OCI-LY7 (cell line): Measurements from ENCODE around the gene MED22. TPM values are rescaled to one million over a fixed set of nuclear protein-coding genes. Genes with fewer than 3 reads are reported as not detected.

Experiments
- BruUV-seq: library from RNA; stranded (reverse); fragments of 400-500 nt; replicated peaks from 2 replicates; lab custom pipeline; 2021; lab: Mats Ljungman, UMichigan
- CTCF ChIA-PET: fragments of 300-600 bp; sonication (Branson Sonifier 250); formaldehyde crosslinking; loops from one replicate; lab custom pipeline; 2022; ENCODE audit warnings: antibody characterized with exemption; ENCODE audit not compliant: unreplicated experiment; lab: Charles Lee
- POLR2A ChIA-PET: fragments of 300-600 bp; sonication (Branson Sonifier 250); formaldehyde crosslinking; loops from one replicate; lab custom pipeline; 2022; ENCODE audit warnings: antibody characterized with exemption; lab: Charles Lee
- DNase-seq: peaks from one replicate; pipeline ENCODE4 v3.0.0-alpha.2; 2015; ENCODE audit warnings: low spot score
- H2AFZ ChIP-seq: fragments of 200-600 bp; sonication (generic), shearing (Covaris generic); 2 replicates; pipeline ENCODE4 v1.6.1; 2014; ENCODE audit warnings: mild to moderate bottlenecking, antibody characterized with exemption, low read length, moderate library complexity
- H3K27ac ChIP-seq: fragments of 200-600 bp; sonication (generic); 2 replicates; pipeline ENCODE4 v1.5.1; 2014; ENCODE audit warnings: mixed run types, low read depth, mild to moderate bottlenecking, moderate library complexity, low read length, inconsistent platforms; ENCODE audit not compliant: poor library complexity, severe bottlenecking
- H3K36me3 ChIP-seq: fragments of 200-600 bp; sonication (generic); 2 replicates; pipeline ENCODE4 v1.6.1; 2014; ENCODE audit warnings: mild to moderate bottlenecking, antibody characterized with exemption, low read length, moderate library complexity, mixed read lengths; ENCODE audit not compliant: insufficient read depth
- H3K4me1 ChIP-seq: fragments of 200-600 bp; sonication (generic); 2 replicates; pipeline ENCODE4 v1.5.1; 2014; ENCODE audit warnings: mild to moderate bottlenecking, low read length; ENCODE audit not compliant: insufficient read depth, poor library complexity, severe bottlenecking
- H3K4me2 ChIP-seq: fragments of 200-600 bp; sonication (generic); 2 replicates; pipeline ENCODE4 v1.6.1; 2014; ENCODE audit warnings: mild to moderate bottlenecking, low read length
- H3K4me3 ChIP-seq: fragments of 200-600 bp; sonication (generic); 2 replicates; pipeline ENCODE4 v1.5.1; 2014; ENCODE audit warnings: mild to moderate bottlenecking, low read depth, low read length; ENCODE audit not compliant: poor library complexity, severe bottlenecking
- H3K79me2 ChIP-seq: fragments of 200-600 bp; sonication (generic); 2 replicates; pipeline ENCODE4 v1.6.1; 2016; ENCODE audit warnings: low read depth, mild to moderate bottlenecking, low read length, moderate library complexity, mixed read lengths; ENCODE audit not compliant: insufficient read depth
- H3K9me2 ChIP-seq: fragments of 200-600 bp; sonication (generic); 2 replicates; pipeline ENCODE4 v1.6.1; 2016; ENCODE audit warnings: mild to moderate bottlenecking, low read length, mixed read lengths; ENCODE audit not compliant: insufficient read depth
- H3K9me3 ChIP-seq: fragments of 200-600 bp; sonication (generic); 2 replicates; pipeline ENCODE4 v1.6.1; 2014; ENCODE audit warnings: mild to moderate bottlenecking, mixed run types, low read length, mixed read lengths
- H4K20me1 ChIP-seq: fragments of 200-600 bp; sonication (generic); 2 replicates; pipeline ENCODE4 v1.6.1; 2014; ENCODE audit warnings: mild to moderate bottlenecking, antibody characterized with exemption, low read length, moderate library complexity, mixed read lengths; ENCODE audit not compliant: insufficient read depth
- EZH2phosphoT487 ChIP-seq: fragments of 200-600 bp; sonication (generic); IDR thresholded peaks from 2 replicates; pipeline ENCODE4 v1.6.1; 2018; ENCODE audit warnings: low read depth, borderline replicate concordance, mild to moderate bottlenecking, mixed run types, antibody characterized with exemption, low read length, moderate library complexity, mixed read lengths
- intact Hi-C: fragments of 100-400 bp; cut with micrococcal nuclease; formaldehyde crosslinking; loops from one replicate; pipeline ENCODE4 v1.10.0; 2022; ENCODE audit not compliant: unreplicated experiment
- total RNA-seq, 2 experiments: library from RNA; depleted of rRNA in 1 of 2; stranded (reverse); fragments of >200 nt in 1 of 2; shearing (Covaris generic) in 1 of 2; gene quantifications; 2 replicates each; pipeline ENCODE4 v1.2.3, GENCODE V29; 2014 to 2022
- TF ChIP-seq, protein P1 (sequence below): fragments of 200-600 bp; sonication (generic); conservative IDR thresholded peaks from 2 replicates; pipeline ENCODE4 v1.5.1; 2014; ENCODE audit warnings: mild to moderate bottlenecking, antibody characterized with exemption, low read length, moderate library complexity, mixed read lengths

The MED22 gene
- total RNA-seq, 2 experiments from 2014 or later: 52.0 to 62.1 TPM

DNA sequence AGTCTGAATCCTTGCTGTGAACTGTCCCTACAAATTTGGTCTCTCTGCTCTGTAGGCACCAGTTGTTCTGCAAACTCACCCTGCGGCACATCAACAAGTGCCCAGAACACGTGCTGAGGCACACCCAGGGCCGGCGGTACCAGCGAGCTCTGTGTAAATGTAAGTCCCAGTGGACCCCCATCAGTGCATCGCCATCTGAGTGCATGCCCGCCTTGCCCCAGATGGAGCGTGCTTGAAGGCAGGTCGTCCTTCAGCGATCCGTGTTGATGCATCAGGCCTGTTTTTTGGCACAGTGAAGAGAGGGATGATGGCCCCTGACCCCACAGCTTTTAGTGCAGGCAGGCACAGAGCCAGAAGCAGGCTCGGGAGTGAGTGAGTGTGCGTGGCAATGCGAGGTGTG is 9.7 kb upstream of the MED22 start:
- H3K4me3 ChIP-seq: peak overlapping the region; percentile 78

DNA sequence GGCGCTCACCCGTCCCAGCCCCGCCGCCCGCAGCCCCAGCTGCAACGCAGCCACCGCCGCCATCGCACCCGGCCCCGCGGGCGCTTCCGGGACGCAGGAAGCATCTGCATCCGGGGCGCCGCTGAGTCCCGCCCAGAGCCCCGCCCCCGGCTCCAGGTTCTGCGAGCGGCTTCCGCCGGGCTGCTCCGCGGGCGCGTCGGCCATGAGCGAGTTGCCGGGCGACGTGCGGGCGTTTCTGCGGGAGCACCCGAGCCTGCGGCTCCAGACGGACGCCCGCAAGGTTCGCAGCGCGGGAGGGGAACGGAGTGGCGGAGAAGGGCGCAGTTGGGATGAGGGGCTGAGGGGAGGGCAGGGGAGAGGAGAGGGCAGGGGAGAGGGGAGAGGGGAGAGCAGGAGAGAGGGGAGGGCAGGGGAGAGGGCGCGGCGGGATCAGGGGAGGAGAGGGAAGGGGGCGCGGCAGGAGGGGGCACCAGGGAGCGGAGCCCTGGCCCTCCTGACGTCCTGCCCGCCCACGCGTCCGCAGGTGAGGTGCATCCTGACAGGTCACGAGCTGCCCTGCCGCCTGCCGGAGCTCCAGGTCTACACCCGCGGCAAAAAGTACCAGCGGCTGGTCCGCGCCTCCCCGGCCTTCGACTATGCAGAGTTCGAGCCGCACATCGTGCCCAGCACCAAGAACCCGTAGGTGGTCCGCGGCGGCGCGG is 8.6 kb upstream of the MED22 start, which contains the start of the genes SURF1 and SURF2:
Gene SURF1, minus strand, starts transcription at position 97 of the 701 bp plus-strand sequence. Its CDS starts 34 bp downstream, at position 63.
Gene SURF2, plus strand, starts transcription at position 160 of the 701 bp plus-strand sequence. Its CDS starts 43 bp downstream, at position 203.
- Histone ChIP-seq H3K27ac (peak within 1 kb of the TSS; percentile 52), H3K79me2 (peaks cover 8% of the 10 kb centered on the region; the same call in 1 of the 2 replicates), H4K20me1 (no peaks in the 10 kb centered on the region), H3K9me3 (no peaks in the 10 kb centered on the region), H3K4me1 (peaks cover 35% of the 10 kb centered on the region), H2AFZ (peak within 1 kb of the TSS; percentile 56; the same call in 1 of the 2 replicates), H3K4me3 (peak within 1 kb of the TSS; percentile 78), H3K36me3 (peaks cover 59% of the 10 kb centered on the region), H3K9me2 (no peaks in the 10 kb centered on the region), H3K4me2 (peak within 1 kb of the TSS; percentile 91)
- no TSS peak for BruUV-seq
- intact Hi-C loops: loop anchor here (1.0 to 5.0 kb wide), 2 partner anchors 20 to 106 kb away; partner anchors contain the start of genes STKLD1 and SURF4
- TF ChIP-seq EZH2phosphoT487: no peak
- TF ChIP-seq, protein P1, sequence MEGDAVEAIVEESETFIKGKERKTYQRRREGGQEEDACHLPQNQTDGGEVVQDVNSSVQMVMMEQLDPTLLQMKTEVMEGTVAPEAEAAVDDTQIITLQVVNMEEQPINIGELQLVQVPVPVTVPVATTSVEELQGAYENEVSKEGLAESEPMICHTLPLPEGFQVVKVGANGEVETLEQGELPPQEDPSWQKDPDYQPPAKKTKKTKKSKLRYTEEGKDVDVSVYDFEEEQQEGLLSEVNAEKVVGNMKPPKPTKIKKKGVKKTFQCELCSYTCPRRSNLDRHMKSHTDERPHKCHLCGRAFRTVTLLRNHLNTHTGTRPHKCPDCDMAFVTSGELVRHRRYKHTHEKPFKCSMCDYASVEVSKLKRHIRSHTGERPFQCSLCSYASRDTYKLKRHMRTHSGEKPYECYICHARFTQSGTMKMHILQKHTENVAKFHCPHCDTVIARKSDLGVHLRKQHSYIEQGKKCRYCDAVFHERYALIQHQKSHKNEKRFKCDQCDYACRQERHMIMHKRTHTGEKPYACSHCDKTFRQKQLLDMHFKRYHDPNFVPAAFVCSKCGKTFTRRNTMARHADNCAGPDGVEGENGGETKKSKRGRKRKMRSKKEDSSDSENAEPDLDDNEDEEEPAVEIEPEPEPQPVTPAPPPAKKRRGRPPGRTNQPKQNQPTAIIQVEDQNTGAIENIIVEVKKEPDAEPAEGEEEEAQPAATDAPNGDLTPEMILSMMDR: peak; percentile 41
- POLR2A ChIA-PET: interaction anchor here (0.5 to 1.4 kb wide), 3 partner anchors 24 to 1325 kb away, joined by 5 to 10 read pairs (median 6); no protein-coding TSS in a partner anchor
- DNase-seq: peak; percentile 92
- CTCF ChIA-PET: interaction anchor here (1.1 kb wide), 1 partner anchor 18 kb away, joined by 3 read pairs; no protein-coding TSS in a partner anchor

More for the DNA sequence above, 9.7 kb upstream of the MED22 start:
- no peak overlapping the region for H2AFZ ChIP-seq
- H3K4me1 ChIP-seq: peaks cover 35% of the 10 kb centered on the region
- peaks cover 59% of the 10 kb centered on the region for H3K36me3 ChIP-seq
- ChIA-PET POLR2A (interaction anchor here (1.0 kb wide), 1 partner anchor 23 kb away, joined by 10 read pairs; no protein-coding TSS in a partner anchor), CTCF (interaction anchor here (1.1 kb wide), 1 partner anchor 17 kb away, joined by 3 read pairs; no protein-coding TSS in a partner anchor)
- no TSS peak for BruUV-seq
- H3K4me2 ChIP-seq: peak overlapping the region; percentile 91
- no peaks in the 10 kb centered on the region for H3K9me2 ChIP-seq
- no peaks in the 10 kb centered on the region for H3K9me3 ChIP-seq
- intact Hi-C loops: loop anchor here (5.0 kb wide), 1 partner anchor 105 kb away; no protein-coding TSS in a partner anchor
- no peak overlapping the region for H3K27ac ChIP-seq
- no peak for TF ChIP-seq EZH2phosphoT487
- TF ChIP-seq, protein P1: no peak
- peaks cover 8% of the 10 kb centered on the region; the same call in 1 of the 2 replicates for H3K79me2 ChIP-seq
- no peaks in the 10 kb centered on the region for H4K20me1 ChIP-seq
- no peak for DNase-seq
